HFFc6 (cell line): Measurements from ENCODE around the gene WDR62. TPM values are rescaled to one million over a fixed set of nuclear protein-coding genes. Genes with fewer than 3 reads are reported as not detected.
"Not testable (repeated sequence)": the region's sequence is repeated elsewhere in the genome, so short reads cannot be mapped to it uniquely, and the experiment has no call there.

ENCODE experiments used
- DNase-seq: peaks from one replicate; pipeline ENCODE4 v3.0.0-alpha.2; 2018
- H3K27ac Mint-ChIP-seq: 2 replicates; pipeline ENCODE4 v1.8.0; 2020; ENCODE audit warnings: mild to moderate bottlenecking, mixed read lengths
- H3K27me3 Mint-ChIP-seq: 2 replicates; pipeline ENCODE4 v1.8.0; 2021; ENCODE audit warnings: mild to moderate bottlenecking, moderate library complexity, mixed read lengths; ENCODE audit not compliant: insufficient read depth
- H3K36me3 Mint-ChIP-seq: 2 replicates; pipeline ENCODE4 v1.8.0; 2021; ENCODE audit warnings: low read depth, mixed read lengths
- H3K4me1 Mint-ChIP-seq: 2 replicates; pipeline ENCODE4 v1.8.0; 2020; ENCODE audit warnings: low read depth, mixed read lengths
- H3K4me3 Mint-ChIP-seq: 2 replicates; pipeline ENCODE4 v1.8.0; 2020; ENCODE audit warnings: mild to moderate bottlenecking, moderate library complexity, mixed read lengths
- H3K9me3 Mint-ChIP-seq: 2 replicates; pipeline ENCODE4 v1.8.0; 2020; ENCODE audit warnings: mild to moderate bottlenecking, mixed read lengths
- total RNA-seq, 6 experiments: library from RNA; stranded (reverse); fragmentation: NEBNext Ultra II Directional; extraction: Animal tissue kit (Norgen Biotek cat#: 25700); gene quantifications; 2 replicates in 1 of 6; 3 replicates in 5 of 6; pipeline ENCODE4 v1.2.3, GENCODE V29; 2021
- TF ChIP-seq, protein P1 (sequence below): fragments of 200-600 bp; sonication (generic); IDR thresholded peaks from 2 replicates; pipeline ENCODE4 v1.5.0; 2021; ENCODE audit warnings: antibody characterized with exemption, mild to moderate bottlenecking

WDR62 gene
- total RNA-seq, 6 experiments from 2014 or later = 6.5 to 13.8 (median 13.0) TPM

DNA sequence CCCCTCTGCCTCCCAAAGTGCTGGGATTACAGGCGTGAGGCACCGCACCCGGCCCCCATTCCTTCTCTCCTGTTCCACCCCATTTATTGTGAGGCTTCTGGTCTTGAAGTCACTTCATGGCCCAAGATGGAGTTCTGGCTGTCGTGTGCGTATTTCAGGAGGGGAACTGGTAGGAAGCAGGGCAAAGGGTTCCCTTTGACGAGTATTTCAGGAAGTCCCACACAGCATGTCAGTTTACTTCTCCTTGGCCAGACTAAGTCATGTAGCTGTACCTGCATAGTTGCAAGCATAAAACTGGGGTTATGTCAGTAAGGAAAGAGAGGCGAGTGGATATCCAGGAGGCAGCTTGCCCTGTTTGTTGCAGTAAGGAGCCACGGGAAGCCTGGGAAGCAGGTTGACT is 10.1 kb downstream of the WDR62 start:
- TF ChIP-seq, protein P1, sequence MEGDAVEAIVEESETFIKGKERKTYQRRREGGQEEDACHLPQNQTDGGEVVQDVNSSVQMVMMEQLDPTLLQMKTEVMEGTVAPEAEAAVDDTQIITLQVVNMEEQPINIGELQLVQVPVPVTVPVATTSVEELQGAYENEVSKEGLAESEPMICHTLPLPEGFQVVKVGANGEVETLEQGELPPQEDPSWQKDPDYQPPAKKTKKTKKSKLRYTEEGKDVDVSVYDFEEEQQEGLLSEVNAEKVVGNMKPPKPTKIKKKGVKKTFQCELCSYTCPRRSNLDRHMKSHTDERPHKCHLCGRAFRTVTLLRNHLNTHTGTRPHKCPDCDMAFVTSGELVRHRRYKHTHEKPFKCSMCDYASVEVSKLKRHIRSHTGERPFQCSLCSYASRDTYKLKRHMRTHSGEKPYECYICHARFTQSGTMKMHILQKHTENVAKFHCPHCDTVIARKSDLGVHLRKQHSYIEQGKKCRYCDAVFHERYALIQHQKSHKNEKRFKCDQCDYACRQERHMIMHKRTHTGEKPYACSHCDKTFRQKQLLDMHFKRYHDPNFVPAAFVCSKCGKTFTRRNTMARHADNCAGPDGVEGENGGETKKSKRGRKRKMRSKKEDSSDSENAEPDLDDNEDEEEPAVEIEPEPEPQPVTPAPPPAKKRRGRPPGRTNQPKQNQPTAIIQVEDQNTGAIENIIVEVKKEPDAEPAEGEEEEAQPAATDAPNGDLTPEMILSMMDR = no peak
- Mint-ChIP-seq H3K27me3 (no peaks in the 10 kb centered on the region), H3K4me3 (no peak overlapping the region), H3K27ac (no peak overlapping the region), H3K9me3 (no peaks in the 10 kb centered on the region), H3K36me3 (peaks cover 33% of the 10 kb centered on the region), H3K4me1 (no peaks in the 10 kb centered on the region)
- DNase-seq = no peak

DNA sequence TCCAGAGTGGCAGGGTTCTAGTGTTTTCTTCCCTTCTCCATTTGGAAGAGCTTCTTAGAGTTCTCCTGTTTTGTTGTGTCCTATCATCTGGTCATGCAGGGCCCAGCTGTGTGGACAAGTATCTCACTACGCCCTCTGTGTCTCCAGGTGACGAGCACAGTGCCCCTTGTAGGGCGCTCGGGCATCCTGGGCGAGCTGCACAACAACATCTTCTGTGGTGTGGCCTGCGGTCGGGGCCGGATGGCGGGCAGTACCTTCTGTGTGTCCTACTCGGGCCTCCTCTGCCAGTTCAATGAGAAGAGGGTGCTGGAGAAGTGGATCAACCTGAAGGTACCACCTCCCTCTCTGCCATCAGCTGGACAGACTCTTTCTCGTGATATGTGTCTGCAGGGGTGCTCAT is 13.0 kb downstream of the WDR62 start:
- Mint-ChIP-seq H3K4me3 (no peak overlapping the region), H3K27ac (no peak overlapping the region), H3K27me3 (peaks cover 8% of the 10 kb centered on the region), H3K36me3 (peaks cover 34% of the 10 kb centered on the region), H3K9me3 (no peaks in the 10 kb centered on the region), H3K4me1 (peaks cover 10% of the 10 kb centered on the region)
- TF ChIP-seq, protein P1 = no peak
- no peak for DNase-seq

DNA sequence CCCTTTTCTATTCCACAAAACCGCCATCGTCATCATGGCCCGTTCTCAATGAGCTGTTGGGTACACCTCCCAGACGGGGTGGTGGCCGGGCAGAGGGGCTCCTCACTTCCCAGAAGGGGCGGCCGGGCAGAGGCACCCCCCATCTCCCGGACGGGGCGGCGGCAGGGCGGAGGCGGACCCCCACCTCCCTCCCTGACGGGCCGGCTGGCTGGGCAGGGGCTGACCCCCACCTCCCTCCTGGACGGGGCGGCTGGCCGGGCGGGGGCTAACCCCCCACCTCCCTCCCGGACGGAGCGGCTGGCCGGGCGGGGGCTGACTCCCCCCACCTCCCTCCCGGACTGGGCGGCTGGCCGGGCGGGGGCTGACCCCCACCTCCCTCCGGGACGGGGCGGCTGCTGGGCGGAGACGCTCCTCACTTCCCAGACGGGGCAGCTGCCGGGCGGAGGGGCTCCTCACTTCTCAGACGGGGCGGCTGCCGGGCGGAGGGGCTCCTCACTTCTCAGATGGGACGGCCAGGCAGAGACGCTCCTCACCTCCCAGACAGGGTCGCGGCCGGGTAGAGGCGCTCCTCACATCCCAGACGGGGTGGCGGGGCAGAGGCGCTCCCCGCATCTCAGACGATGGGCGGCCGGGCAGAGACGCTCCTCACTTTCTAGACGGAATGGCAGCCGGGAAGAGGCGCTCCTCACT is 14.3 kb downstream of the WDR62 start:
- not testable (repeated sequence) for DNase-seq, H3K4me3 Mint-ChIP-seq, H3K9me3 Mint-ChIP-seq, H3K27me3 Mint-ChIP-seq, H3K27ac Mint-ChIP-seq
- H3K4me1 Mint-ChIP-seq = peaks cover 10% of the 10 kb centered on the region
- H3K36me3 Mint-ChIP-seq = peaks cover 40% of the 10 kb centered on the region

DNA sequence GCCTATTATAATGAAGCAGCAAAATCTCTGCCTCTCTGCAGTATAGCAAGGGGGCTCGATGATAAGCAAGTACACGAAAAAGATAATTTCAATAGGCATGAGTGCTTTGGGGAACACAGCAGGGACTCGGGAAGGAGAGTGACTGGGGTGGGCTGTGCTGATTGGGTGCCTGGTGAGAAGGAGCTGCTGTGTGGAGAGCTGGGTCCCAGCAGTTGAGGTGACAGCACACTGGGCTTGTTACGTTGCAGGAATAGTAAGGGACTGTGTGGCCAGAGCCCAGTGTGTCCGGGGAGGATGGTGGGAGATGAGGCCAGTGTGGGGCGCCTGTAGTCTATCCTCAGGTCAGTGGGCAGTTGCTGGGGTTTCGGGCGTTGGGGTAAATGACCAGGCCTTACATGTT is 17.4 kb downstream of the WDR62 start:
- H3K4me1 Mint-ChIP-seq = peaks cover 10% of the 10 kb centered on the region
- H3K4me3 Mint-ChIP-seq = no peak overlapping the region
- H3K36me3 Mint-ChIP-seq = peaks cover 33% of the 10 kb centered on the region
- no peak for DNase-seq
- no peaks in the 10 kb centered on the region for H3K9me3 Mint-ChIP-seq
- TF ChIP-seq, protein P1 = no peak
- H3K27ac Mint-ChIP-seq = no peak overlapping the region
- peaks cover 8% of the 10 kb centered on the region for H3K27me3 Mint-ChIP-seq

DNA sequence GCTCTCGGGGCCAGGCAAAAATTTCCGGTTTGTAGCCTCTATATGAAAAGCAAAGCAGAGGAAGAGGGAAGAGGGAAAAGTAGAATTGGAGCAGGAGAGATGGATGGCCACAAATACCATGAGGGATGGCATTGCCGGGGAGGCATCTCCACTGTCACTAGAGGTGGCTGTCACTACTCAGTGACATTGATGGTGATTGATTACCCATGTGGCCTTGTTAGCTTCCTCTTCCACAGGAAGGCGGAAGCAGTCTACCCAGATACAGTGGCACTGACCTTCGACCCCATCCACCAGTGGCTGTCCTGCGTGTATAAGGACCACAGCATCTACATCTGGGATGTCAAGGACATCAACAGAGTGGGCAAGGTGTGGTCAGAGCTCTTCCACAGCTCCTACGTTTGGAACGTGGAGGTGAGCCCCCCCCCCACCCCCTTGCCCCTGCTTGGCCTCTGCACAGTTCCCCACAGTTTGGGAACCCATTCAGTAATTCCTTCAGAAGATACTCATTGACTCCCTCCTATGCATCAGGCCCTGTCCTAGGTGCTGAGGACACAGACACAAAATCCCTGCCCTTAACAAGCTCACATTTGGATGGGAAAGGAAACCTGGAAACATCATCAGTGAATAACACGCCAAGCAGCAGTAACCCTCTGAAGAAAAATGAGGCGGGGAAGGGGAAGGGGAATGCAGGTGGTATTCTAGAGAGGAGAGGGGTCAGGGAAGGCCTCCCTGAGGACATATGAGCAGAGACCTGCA is 18.6 kb downstream of the WDR62 start:
- Mint-ChIP-seq H3K9me3 (no peaks in the 10 kb centered on the region), H3K4me1 (peaks cover 10% of the 10 kb centered on the region), H3K27me3 (peaks cover 8% of the 10 kb centered on the region), H3K36me3 (peaks cover 27% of the 10 kb centered on the region), H3K4me3 (no peak overlapping the region), H3K27ac (no peak overlapping the region)
- TF ChIP-seq, protein P1 = no peak
- no peak for DNase-seq

DNA sequence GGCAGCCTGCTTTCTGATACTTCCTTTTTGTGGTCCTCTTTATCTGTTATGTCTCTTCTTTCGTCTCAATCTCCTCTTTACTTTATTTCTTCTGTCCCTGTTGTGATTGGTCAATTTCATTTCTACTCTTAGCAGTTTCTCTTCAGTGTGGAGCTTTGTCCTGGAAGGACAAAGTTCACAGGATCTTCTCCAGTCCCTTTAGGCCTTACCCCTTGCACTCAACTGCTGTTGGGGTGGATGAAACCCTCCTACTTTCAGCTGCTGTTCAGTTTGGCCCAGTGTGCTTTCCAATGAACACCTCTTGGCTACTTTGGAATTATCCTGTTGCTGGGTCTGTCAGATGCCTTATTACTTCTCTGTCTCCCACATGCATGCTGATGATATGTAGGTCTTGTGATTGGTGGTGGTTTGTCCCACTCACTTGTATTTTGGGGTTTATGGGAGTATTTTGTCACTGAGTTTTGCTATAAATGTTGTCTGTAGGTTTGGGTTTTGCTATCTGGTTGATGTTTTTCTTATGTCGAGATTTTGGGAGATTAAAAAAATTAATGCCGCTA is 24.8 kb downstream of the WDR62 start:
- H3K27me3 Mint-ChIP-seq = no peaks in the 10 kb centered on the region
- H3K4me1 Mint-ChIP-seq = no peaks in the 10 kb centered on the region
- no peak for DNase-seq
- TF ChIP-seq, protein P1 = no peak
- H3K4me3 Mint-ChIP-seq = no peak overlapping the region
- H3K9me3 Mint-ChIP-seq = no peaks in the 10 kb centered on the region
- H3K36me3 Mint-ChIP-seq = peaks cover 49% of the 10 kb centered on the region
- no peak overlapping the region for H3K27ac Mint-ChIP-seq
